Erythroblast (primary cell): ENCODE results near the gene ETDA.

ENCODE experiments used
- GATA1 ChIP-seq: IDR thresholded peaks from 2 replicates; pipeline ENCODE4 v1.6.1; 2011; ENCODE audit warnings: low read depth, mild to moderate bottlenecking, control low read depth, low read length, moderate library complexity
- POLR2A ChIP-seq: IDR thresholded peaks from 2 replicates; pipeline ENCODE4 v1.6.1; 2011; ENCODE audit warnings: mild to moderate bottlenecking, low read length

DNA sequence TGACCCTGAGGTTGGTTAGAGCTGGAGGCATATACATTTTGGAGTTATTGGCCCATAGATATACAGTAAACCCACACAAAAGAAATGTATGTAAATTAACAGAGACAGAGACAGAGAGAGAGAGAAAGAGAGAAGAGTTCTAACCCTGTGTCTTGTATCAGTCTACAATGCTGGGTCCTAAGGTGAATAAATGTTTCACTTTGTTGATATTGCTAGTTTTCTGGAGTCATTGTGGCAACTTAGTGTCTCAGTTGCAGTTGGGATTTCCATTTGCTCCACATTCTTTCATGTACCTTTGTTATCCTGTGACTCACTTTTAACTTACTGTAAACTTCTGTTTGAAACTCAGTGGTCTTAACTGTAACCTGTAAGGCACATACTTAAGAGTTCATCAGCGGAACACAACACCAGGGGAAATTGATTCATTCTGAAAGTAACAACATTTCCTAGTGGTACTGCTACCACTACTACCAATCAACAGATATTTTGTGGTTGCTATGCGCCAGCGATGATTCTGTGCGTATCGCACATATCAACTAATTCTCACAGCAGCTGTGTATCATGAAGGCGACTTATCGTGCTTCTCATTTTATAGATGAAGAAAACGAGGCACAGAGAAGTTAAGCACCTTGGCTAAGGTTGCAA lies 38.5 kb upstream of the ETDA start:
- TF ChIP-seq POLR2A (no peak), GATA1 (no peak)
